IMR-90 (cell line): ENCODE results near the gene GRIN1.

ENCODE experiments used
- ELK1 ChIP-seq: fragments of 150-350 bp; IDR thresholded peaks from 2 replicates; pipeline ENCODE4 v1.6.1; 2016; ENCODE audit warnings: low read depth, mild to moderate bottlenecking, low read length, moderate library complexity, borderline replicate concordance
- MXI1 ChIP-seq: IDR thresholded peaks from 2 replicates; pipeline ENCODE4 v1.6.1; 2012; ENCODE audit warnings: low read depth, mild to moderate bottlenecking, low read length, moderate library complexity, borderline replicate concordance
- RAD21 ChIP-seq: IDR thresholded peaks from 2 replicates; pipeline ENCODE4 v1.6.1; 2012; ENCODE audit warnings: low read length, improper control_type of control experiment
- SMC3 ChIP-seq: fragments of 150-350 bp; IDR thresholded peaks from 2 replicates; pipeline ENCODE4 v1.6.1; 2016; ENCODE audit warnings: low read depth, mild to moderate bottlenecking, antibody characterized with exemption, low read length, moderate library complexity
- TF ChIP-seq, protein P1 (sequence below): conservative IDR thresholded peaks from 2 replicates; pipeline ENCODE4 v1.5.1; 2012; ENCODE audit warnings: mild to moderate bottlenecking, low read depth, low read length, improper control_type of control experiment

DNA sequence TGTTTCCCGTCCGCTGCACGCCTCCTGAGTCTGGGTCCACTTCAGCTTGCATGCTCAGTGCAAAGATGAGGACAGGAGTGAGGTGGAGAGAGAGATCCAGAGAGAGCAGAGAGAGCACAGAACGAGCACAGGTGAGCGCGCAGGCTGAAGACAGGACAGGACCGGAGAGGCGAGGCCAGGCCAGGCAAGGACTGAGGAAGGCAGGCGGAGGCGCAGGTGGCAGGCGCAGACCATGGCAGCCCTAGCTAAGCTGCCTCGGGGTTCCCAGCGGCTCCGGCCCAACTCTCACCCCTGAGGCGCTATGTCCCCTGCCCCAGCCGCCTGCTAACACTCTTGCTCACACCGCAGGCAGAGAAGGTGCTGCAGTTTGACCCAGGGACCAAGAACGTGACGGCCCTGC, 9.7 kb downstream of the GRIN1 start:
- no peak for TF ChIP-seq SMC3
- TF ChIP-seq RAD21 = no peak
- TF ChIP-seq MXI1 = no peak
- TF ChIP-seq, protein P1, sequence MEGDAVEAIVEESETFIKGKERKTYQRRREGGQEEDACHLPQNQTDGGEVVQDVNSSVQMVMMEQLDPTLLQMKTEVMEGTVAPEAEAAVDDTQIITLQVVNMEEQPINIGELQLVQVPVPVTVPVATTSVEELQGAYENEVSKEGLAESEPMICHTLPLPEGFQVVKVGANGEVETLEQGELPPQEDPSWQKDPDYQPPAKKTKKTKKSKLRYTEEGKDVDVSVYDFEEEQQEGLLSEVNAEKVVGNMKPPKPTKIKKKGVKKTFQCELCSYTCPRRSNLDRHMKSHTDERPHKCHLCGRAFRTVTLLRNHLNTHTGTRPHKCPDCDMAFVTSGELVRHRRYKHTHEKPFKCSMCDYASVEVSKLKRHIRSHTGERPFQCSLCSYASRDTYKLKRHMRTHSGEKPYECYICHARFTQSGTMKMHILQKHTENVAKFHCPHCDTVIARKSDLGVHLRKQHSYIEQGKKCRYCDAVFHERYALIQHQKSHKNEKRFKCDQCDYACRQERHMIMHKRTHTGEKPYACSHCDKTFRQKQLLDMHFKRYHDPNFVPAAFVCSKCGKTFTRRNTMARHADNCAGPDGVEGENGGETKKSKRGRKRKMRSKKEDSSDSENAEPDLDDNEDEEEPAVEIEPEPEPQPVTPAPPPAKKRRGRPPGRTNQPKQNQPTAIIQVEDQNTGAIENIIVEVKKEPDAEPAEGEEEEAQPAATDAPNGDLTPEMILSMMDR = no peak
- no peak for TF ChIP-seq ELK1
